Left ventricle myocardium inferior (tissue), 1 donor: ENCODE results near the gene ZDHHC22. TPM values are rescaled to one million over a fixed set of nuclear protein-coding genes. Genes with fewer than 3 reads are reported as not detected.

Experiments
- DNase-seq: peaks from one replicate; pipeline ENCODE4 v3.0.0-alpha.2; 2020
- H3K27ac ChIP-seq: fragments of 200-600 bp; replicated peaks from 2 replicates; pipeline ENCODE4 v1.8.0; 2021
- H3K27me3 ChIP-seq: fragments of 200-600 bp; 2 replicates; pipeline ENCODE4 v1.8.0; 2021; ENCODE audit warnings: low read depth
- H3K36me3 ChIP-seq: fragments of 200-600 bp; 2 replicates; pipeline ENCODE4 v1.8.0; 2021
- H3K4me1 ChIP-seq: fragments of 200-600 bp; 2 replicates; pipeline ENCODE4 v1.8.0; 2021
- H3K4me3 ChIP-seq: fragments of 200-600 bp; 2 replicates; pipeline ENCODE4 v1.8.0; 2021; ENCODE audit warnings: mild to moderate bottlenecking, moderate library complexity
- H3K9me3 ChIP-seq: fragments of 200-600 bp; replicated peaks from 2 replicates; pipeline ENCODE4 v1.8.0; 2021
- CTCF ChIP-seq: fragments of 200-600 bp; IDR thresholded peaks from 2 replicates; pipeline ENCODE4 v1.8.0; 2021; ENCODE audit warnings: antibody characterized with exemption, mild to moderate bottlenecking, borderline replicate concordance
- intact Hi-C: fragments of 100-400 bp; cut with micrococcal nuclease; formaldehyde crosslinking; loops from one replicate; pipeline ENCODE4 v1.11.0; 2022
- total RNA-seq: library from RNA; stranded (reverse); fragmentation: NEBNext Ultra II Directional; extraction: Animal tissue kit (Norgen Biotek cat#: 25700); gene quantifications from one replicate; pipeline ENCODE4 v1.2.1, GENCODE V29; 2021
- donor health status: DM: no; HTN: yes; CAD: no; lungs with severe emphysema.

Gene ZDHHC22
- total RNA-seq, 1 donor from 2014 or later: not detected

- Histone ChIP-seq H3K9me3 (peaks cover 6% of the 10 kb centered on the region), H3K4me3 (no peak overlapping the region), H3K36me3 (no peaks in the 10 kb centered on the region), H3K4me1 (peaks cover 8% of the 10 kb centered on the region), H3K27me3 (no peaks in the 10 kb centered on the region), H3K27ac (peak overlapping the region; percentile 40)
- intact Hi-C loops: no loop called here
- no peak for DNase-seq
- no peak for TF ChIP-seq CTCF
Measured at GRCh38 chr14:77084985-77085384, 56.6 kb downstream of the ZDHHC22 start.

GRCh38 chr14:77083082-77083481 is 58.5 kb downstream of the ZDHHC22 start:
- Histone ChIP-seq H3K27ac (peak overlapping the region; percentile 3), H3K4me1 (peaks cover 9% of the 10 kb centered on the region), H3K36me3 (no peaks in the 10 kb centered on the region), H3K4me3 (no peak overlapping the region), H3K27me3 (no peaks in the 10 kb centered on the region), H3K9me3 (peaks cover 10% of the 10 kb centered on the region)
- no peak for DNase-seq
- intact Hi-C loops: no loop called here
- no peak for TF ChIP-seq CTCF

- Histone ChIP-seq H3K27ac (no peak overlapping the region), H3K27me3 (no peaks in the 10 kb centered on the region), H3K9me3 (peaks cover 10% of the 10 kb centered on the region), H3K4me3 (no peak overlapping the region), H3K4me1 (peaks cover 17% of the 10 kb centered on the region), H3K36me3 (no peaks in the 10 kb centered on the region)
- intact Hi-C loops: no loop called here
- no peak for DNase-seq
- no peak for TF ChIP-seq CTCF
Measured at GRCh38 chr14:77082356-77082755, 59.2 kb downstream of the ZDHHC22 start.

Other genes starting within 250 kb of the ZDHHC22 start
- 35.5 TPM for gene IRF2BPL, start 113.1 kb downstream of the ZDHHC22 start, total RNA-seq
- gene CIPC, start 43.5 kb downstream of the ZDHHC22 start, total RNA-seq: 70.3 TPM
- 0.63 TPM for gene TMEM63C, start 40.0 kb upstream of the ZDHHC22 start, total RNA-seq
- gene NGB, start 129.4 kb upstream of the ZDHHC22 start, total RNA-seq: not detected
- gene POMT2, start 179.1 kb upstream of the ZDHHC22 start, total RNA-seq: 13.4 TPM
- gene GSTZ1, start 179.2 kb upstream of the ZDHHC22 start, total RNA-seq: 14.7 TPM
- 5.4 TPM for gene TMED8, start 235.3 kb upstream of the ZDHHC22 start, total RNA-seq
- gene SAMD15, start 235.6 kb upstream of the ZDHHC22 start, total RNA-seq: 0.08 TPM